Loucy (cell line): ENCODE measurements around the gene MBNL2.

Experiments
- H2AFZ ChIP-seq: fragments of 200-600 bp; sonication (generic); 2 replicates; pipeline ENCODE4 v1.6.0; 2016; ENCODE audit warnings: antibody characterized with exemption, mild to moderate bottlenecking, low read length, moderate library complexity
- H3F3A ChIP-seq: fragments of 200-600 bp; 2 replicates; pipeline ENCODE4 v1.6.0; 2016; ENCODE audit warnings: antibody characterized with exemption, low read depth, mild to moderate bottlenecking
- H3K27me3 ChIP-seq: fragments of 200-600 bp; sonication (generic); 2 replicates; pipeline ENCODE4 v1.6.1; 2014; ENCODE audit warnings: low read length, mild to moderate bottlenecking; ENCODE audit not compliant: insufficient read depth, poor library complexity, severe bottlenecking
- H3K36me3 ChIP-seq: fragments of 200-600 bp; sonication (generic); 2 replicates; pipeline ENCODE4 v1.6.1; 2016; ENCODE audit warnings: low read length; ENCODE audit not compliant: insufficient read depth
- H3K4me1 ChIP-seq: fragments of 200-600 bp; sonication (generic); 2 replicates; pipeline ENCODE4 v1.5.1; 2014; ENCODE audit warnings: low read length, mild to moderate bottlenecking; ENCODE audit not compliant: insufficient read depth, poor library complexity, severe bottlenecking
- H3K4me2 ChIP-seq: fragments of 200-600 bp; sonication (generic); 2 replicates; pipeline ENCODE4 v1.6.0; 2014; ENCODE audit warnings: antibody characterized with exemption, low read length, low read depth, mild to moderate bottlenecking; ENCODE audit not compliant: poor library complexity, severe bottlenecking
- H3K4me3 ChIP-seq: fragments of 200-600 bp; sonication (generic); 2 replicates; pipeline ENCODE4 v1.5.1; 2014; ENCODE audit warnings: low read length, mild to moderate bottlenecking, mixed read lengths; ENCODE audit not compliant: poor library complexity, severe bottlenecking
- H3K79me2 ChIP-seq: fragments of 200-600 bp; sonication (generic); 2 replicates; pipeline ENCODE4 v1.6.1; 2014; ENCODE audit warnings: low read length; ENCODE audit not compliant: insufficient read depth
- H3K9ac ChIP-seq: fragments of 200-600 bp; sonication (generic); 2 replicates; pipeline ENCODE4 v1.6.0; 2014; ENCODE audit warnings: mild to moderate bottlenecking, low read depth, low read length, moderate library complexity; ENCODE audit not compliant: poor library complexity, severe bottlenecking
- H3K9me2 ChIP-seq: fragments of 200-600 bp; sonication (generic); replicated peaks from 2 replicates; pipeline ENCODE4 v1.6.1; 2016; ENCODE audit warnings: low read depth, low read length, mixed read lengths
- H3K9me3 ChIP-seq: fragments of 200-600 bp; sonication (generic); 2 replicates; pipeline ENCODE4 v1.6.1; 2014; ENCODE audit warnings: mild to moderate bottlenecking, antibody characterized with exemption, low read length, low read depth; ENCODE audit not compliant: insufficient read depth
- H4K20me1 ChIP-seq: fragments of 200-600 bp; sonication (generic); 2 replicates; pipeline ENCODE4 v1.6.0; 2014; ENCODE audit warnings: antibody characterized with exemption, low read length, mild to moderate bottlenecking; ENCODE audit not compliant: insufficient read depth, poor library complexity, severe bottlenecking
- CTCF ChIP-seq: fragments of 200-600 bp; sonication (generic); conservative IDR thresholded peaks from 2 replicates; pipeline ENCODE4 v1.5.1; 2014; ENCODE audit warnings: mild to moderate bottlenecking, antibody characterized with exemption, low read length
- EZH2phosphoT487 ChIP-seq: fragments of 200-600 bp; IDR thresholded peaks from 2 replicates; pipeline ENCODE4 v1.6.1; 2018; ENCODE audit warnings: antibody characterized with exemption, mild to moderate bottlenecking, moderate library complexity, borderline replicate concordance

MBNL2 gene

DNA sequence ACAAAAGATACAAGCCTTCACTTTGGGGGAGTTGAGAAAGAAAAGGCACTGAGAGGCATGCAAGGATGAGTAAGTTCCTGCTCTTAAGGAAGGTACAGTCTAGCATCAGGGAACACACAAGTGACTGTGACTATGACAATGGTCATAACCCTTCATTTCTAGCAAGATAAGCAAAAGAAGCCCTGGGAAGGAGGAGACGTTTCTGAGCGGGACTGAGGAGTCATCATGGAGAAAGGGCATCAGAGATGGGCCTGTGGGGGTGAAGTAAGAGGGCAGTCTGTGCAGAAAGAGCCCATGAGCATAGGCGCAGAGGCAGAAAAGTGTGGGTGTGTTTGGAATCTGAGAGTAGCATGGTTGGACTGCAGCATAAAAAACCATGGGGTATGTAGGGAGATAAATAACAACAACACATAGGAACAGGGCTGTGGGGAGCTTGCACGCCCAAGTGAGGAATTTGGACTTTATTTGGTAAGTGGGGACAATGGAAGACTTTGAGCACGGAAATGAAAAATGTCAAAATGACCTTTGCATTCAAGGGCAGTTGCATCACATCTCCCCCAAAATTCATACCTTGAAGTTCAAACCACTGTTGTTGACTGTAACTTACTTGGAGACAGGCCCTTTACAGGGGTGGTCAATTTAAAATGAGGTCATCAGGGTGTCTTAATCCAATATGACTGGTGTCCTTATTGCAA is 86.7 kb downstream of the MBNL2 start:
- Histone ChIP-seq H3K4me1 (no peaks in the 10 kb centered on the region), H3K9me2 (no peaks in the 10 kb centered on the region), H3K9ac (no peak overlapping the region), H3K4me2 (no peak overlapping the region), H3K9me3 (no peaks in the 10 kb centered on the region), H4K20me1 (no peaks in the 10 kb centered on the region), H3K27me3 (no peaks in the 10 kb centered on the region), H3K79me2 (no peaks in the 10 kb centered on the region), H3F3A (no peaks in the 10 kb centered on the region), H3K4me3 (no peak overlapping the region), H3K36me3 (no peaks in the 10 kb centered on the region), H2AFZ (no peak overlapping the region)
- no peak for TF ChIP-seq CTCF

DNA sequence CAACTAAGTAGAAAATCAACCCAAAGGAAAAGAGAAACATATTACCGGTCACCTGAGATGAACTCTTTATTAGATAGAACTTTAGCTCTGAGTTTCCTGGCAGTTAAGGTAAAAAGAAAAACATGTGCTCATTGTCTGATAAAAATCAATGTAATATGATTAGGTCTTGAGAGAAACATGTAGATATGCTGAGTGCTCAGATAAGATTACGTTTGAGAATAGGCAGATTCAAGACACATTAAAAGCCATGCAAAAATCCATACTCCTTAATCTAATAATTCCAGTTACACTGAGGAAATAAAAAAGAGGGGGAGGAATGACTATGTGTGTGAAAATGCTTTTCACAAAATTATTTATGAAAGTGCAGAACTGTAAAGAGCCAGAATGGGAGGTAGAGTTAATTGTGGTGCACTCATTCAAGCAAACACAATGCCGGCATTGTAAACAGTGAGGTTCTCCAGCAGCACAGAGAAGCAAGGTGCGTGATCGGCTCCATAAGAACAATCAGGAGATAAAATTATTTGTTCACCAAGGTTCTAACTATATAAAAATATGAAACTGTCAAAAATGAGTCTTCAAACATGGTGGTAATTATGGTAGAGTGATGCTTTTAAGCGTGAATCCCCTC is 88.8 kb downstream of the MBNL2 start:
- Histone ChIP-seq H3K9ac (no peak overlapping the region), H3K4me1 (no peaks in the 10 kb centered on the region), H4K20me1 (no peaks in the 10 kb centered on the region), H3K9me3 (no peaks in the 10 kb centered on the region), H3K27me3 (no peaks in the 10 kb centered on the region), H3K9me2 (no peaks in the 10 kb centered on the region), H2AFZ (no peak overlapping the region), H3K4me2 (no peak overlapping the region), H3F3A (no peaks in the 10 kb centered on the region), H3K4me3 (no peak overlapping the region), H3K36me3 (no peaks in the 10 kb centered on the region), H3K79me2 (no peaks in the 10 kb centered on the region)
- TF ChIP-seq CTCF (no peak), EZH2phosphoT487 (no peak)

DNA sequence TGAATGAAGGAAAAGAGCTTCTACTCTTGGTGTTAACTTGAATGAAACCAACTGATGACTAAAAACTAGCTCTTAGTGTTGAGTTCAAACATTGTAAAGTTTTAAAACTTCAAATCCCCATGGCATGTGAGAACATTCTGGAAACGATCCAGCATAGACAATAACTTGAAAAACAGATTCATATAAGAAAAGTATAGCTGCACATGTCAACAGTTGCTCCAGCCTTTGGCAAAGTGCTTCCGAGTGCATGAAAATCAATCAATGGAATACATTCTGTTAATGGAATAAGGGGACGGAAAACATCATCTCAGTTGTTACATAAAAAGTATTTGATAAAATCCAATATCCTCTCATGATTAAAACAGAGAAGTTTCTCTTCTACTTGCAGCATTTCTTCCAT is 89.8 kb downstream of the MBNL2 start:
- Histone ChIP-seq H3K27me3 (no peaks in the 10 kb centered on the region), H3K9me3 (no peaks in the 10 kb centered on the region), H4K20me1 (no peaks in the 10 kb centered on the region), H3K79me2 (no peaks in the 10 kb centered on the region), H3K9ac (no peak overlapping the region), H3K4me3 (no peak overlapping the region), H3K36me3 (no peaks in the 10 kb centered on the region), H2AFZ (no peak overlapping the region), H3F3A (no peaks in the 10 kb centered on the region), H3K4me1 (no peaks in the 10 kb centered on the region), H3K4me2 (no peak overlapping the region), H3K9me2 (no peaks in the 10 kb centered on the region)
- TF ChIP-seq EZH2phosphoT487 (no peak), CTCF (no peak)
